Neural progenitor cell (in vitro differentiated cells): ENCODE results near the gene FFAR3. TPM values are rescaled to one million over a fixed set of nuclear protein-coding genes. Genes with fewer than 3 reads are reported as not detected.

Experiments used
- DNase-seq: peaks from one replicate; pipeline ENCODE4 v3.0.0-alpha.2; 2016; ENCODE audit warnings: low spot score
- H2AFZ ChIP-seq: fragments of 200-600 bp; sonication (generic); replicated peaks from 2 replicates; pipeline ENCODE4 v1.6.1; 2016; ENCODE audit warnings: antibody characterized with exemption
- H3F3A ChIP-seq: fragments of 200-600 bp; sonication (generic); 2 replicates; pipeline ENCODE4 v1.6.1; 2016; ENCODE audit warnings: antibody characterized with exemption, low read depth
- H3K27ac ChIP-seq: fragments of 200-600 bp; sonication (generic); 2 replicates; pipeline ENCODE4 v1.5.1; 2016; ENCODE audit warnings: mild to moderate bottlenecking
- H3K27me3 ChIP-seq: fragments of 200-600 bp; sonication (generic); 2 replicates; pipeline ENCODE4 v1.6.1; 2016; ENCODE audit warnings: mild to moderate bottlenecking, moderate library complexity
- H3K36me3 ChIP-seq: fragments of 200-600 bp; sonication (generic); 2 replicates; pipeline ENCODE4 v1.5.1; 2016
- H3K4me1 ChIP-seq: fragments of 200-600 bp; sonication (generic); 2 replicates; pipeline ENCODE4 v1.6.1; 2016; ENCODE audit warnings: mixed run types
- H3K4me2 ChIP-seq: fragments of 200-600 bp; sonication (generic); 2 replicates; pipeline ENCODE4 v1.6.1; 2016
- H3K4me3 ChIP-seq: fragments of 200-600 bp; sonication (generic); 2 replicates; pipeline ENCODE4 v1.5.1; 2016
- H3K79me2 ChIP-seq: fragments of 200-600 bp; sonication (generic); 2 replicates; pipeline ENCODE4 v1.6.1; 2016; ENCODE audit warnings: low read depth
- H3K9ac ChIP-seq: fragments of 200-600 bp; sonication (generic); 2 replicates; pipeline ENCODE4 v1.6.1; 2016
- H3K9me3 ChIP-seq: fragments of 200-600 bp; sonication (generic); 2 replicates; pipeline ENCODE4 v1.5.1; 2016; ENCODE audit warnings: low read depth
- H4K20me1 ChIP-seq: fragments of 200-600 bp; sonication (generic); 2 replicates; pipeline ENCODE4 v1.6.1; 2016; ENCODE audit warnings: low read depth
- H3K27ac Mint-ChIP-seq: 3 replicates; pipeline ENCODE4 v1.8.0; 2021; ENCODE audit warnings: mixed read lengths
- H3K27me3 Mint-ChIP-seq: 2 replicates; pipeline ENCODE4 v1.8.0; 2022; ENCODE audit warnings: low read depth, mild to moderate bottlenecking, inconsistent platforms, moderate library complexity, mixed read lengths; ENCODE audit not compliant: insufficient read depth
- H3K36me3 Mint-ChIP-seq: 3 replicates; pipeline ENCODE4 v1.8.0; 2021; ENCODE audit warnings: mixed read lengths
- H3K4me1 Mint-ChIP-seq: 3 replicates; pipeline ENCODE4 v1.8.0; 2021; ENCODE audit warnings: mixed read lengths
- H3K4me3 Mint-ChIP-seq: 3 replicates; pipeline ENCODE4 v1.8.0; 2021; ENCODE audit warnings: mild to moderate bottlenecking, moderate library complexity, mixed read lengths
- H3K9me3 Mint-ChIP-seq: 3 replicates; pipeline ENCODE4 v1.8.0; 2020; ENCODE audit warnings: mixed read lengths
- EZH2 ChIP-seq: fragments of 200-600 bp; sonication (generic); IDR thresholded peaks from 2 replicates; pipeline ENCODE4 v1.6.1; 2017; ENCODE audit warnings: antibody characterized with exemption, mild to moderate bottlenecking, moderate library complexity
- EZH2phosphoT487 ChIP-seq: fragments of 200-600 bp; sonication (generic); IDR thresholded peaks from 2 replicates; pipeline ENCODE4 v1.6.1; 2017; ENCODE audit warnings: antibody characterized with exemption
- total RNA-seq: library from RNA; depleted of rRNA; stranded (reverse); fragments of >200 nt; gene quantifications from 2 replicates; pipeline ENCODE4 v1.2.3, GENCODE V29; 2015; ENCODE audit warnings: low replicate concordance
- TF ChIP-seq, protein P1 (sequence below): fragments of 200-600 bp; sonication (generic); IDR thresholded peaks from 2 replicates; pipeline ENCODE4 v1.5.1; 2017; ENCODE audit warnings: antibody characterized with exemption, mild to moderate bottlenecking

Gene FFAR3
- total RNA-seq, 1 donor from 2014 or later, result not detected

DNA sequence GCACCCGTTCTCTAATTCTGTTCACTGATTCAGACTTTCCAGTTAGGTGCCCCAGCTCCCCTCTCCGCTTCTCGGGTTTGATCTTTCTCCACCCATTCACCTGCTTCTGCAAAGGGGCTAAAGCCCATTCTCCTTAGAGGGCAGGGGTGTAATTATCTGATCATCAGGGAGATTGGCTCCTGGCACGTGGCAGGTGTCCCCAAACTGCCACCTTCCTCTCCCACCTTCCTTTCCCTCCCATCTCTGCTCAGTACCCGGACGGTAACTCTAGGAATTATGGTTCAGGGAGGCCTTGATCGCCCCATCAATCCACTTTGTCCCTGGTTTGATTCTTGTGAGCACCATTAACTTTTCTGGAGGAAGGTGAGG is 10.3 kb upstream of the FFAR3 start:
- Mint-ChIP-seq H3K4me3 (no peak overlapping the region), H3K4me1 (peaks cover 8% of the 10 kb centered on the region), H3K27ac (no peak overlapping the region), H3K9me3 (no peaks in the 10 kb centered on the region), H3K27me3 (peaks cover 15% of the 10 kb centered on the region), H3K36me3 (no peaks in the 10 kb centered on the region)
- H3K9ac ChIP-seq, result no peak overlapping the region
- H2AFZ ChIP-seq, result no peak overlapping the region
- TF ChIP-seq EZH2phosphoT487, result no peak
- no peak for TF ChIP-seq EZH2
- TF ChIP-seq, protein P1, sequence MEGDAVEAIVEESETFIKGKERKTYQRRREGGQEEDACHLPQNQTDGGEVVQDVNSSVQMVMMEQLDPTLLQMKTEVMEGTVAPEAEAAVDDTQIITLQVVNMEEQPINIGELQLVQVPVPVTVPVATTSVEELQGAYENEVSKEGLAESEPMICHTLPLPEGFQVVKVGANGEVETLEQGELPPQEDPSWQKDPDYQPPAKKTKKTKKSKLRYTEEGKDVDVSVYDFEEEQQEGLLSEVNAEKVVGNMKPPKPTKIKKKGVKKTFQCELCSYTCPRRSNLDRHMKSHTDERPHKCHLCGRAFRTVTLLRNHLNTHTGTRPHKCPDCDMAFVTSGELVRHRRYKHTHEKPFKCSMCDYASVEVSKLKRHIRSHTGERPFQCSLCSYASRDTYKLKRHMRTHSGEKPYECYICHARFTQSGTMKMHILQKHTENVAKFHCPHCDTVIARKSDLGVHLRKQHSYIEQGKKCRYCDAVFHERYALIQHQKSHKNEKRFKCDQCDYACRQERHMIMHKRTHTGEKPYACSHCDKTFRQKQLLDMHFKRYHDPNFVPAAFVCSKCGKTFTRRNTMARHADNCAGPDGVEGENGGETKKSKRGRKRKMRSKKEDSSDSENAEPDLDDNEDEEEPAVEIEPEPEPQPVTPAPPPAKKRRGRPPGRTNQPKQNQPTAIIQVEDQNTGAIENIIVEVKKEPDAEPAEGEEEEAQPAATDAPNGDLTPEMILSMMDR, result no peak
- H3K4me1 ChIP-seq, result no peaks in the 10 kb centered on the region
- no peak overlapping the region for H3K4me3 ChIP-seq
- no peaks in the 10 kb centered on the region for H3K36me3 ChIP-seq
- H3K9me3 ChIP-seq, result no peaks in the 10 kb centered on the region
- H3K4me2 ChIP-seq, result no peak overlapping the region
- H3K27me3 ChIP-seq, result peaks cover 37% of the 10 kb centered on the region
- DNase-seq, result no peak
- H3K27ac ChIP-seq, result no peak overlapping the region
- H3F3A ChIP-seq, result no peaks in the 10 kb centered on the region
- H3K79me2 ChIP-seq, result no peaks in the 10 kb centered on the region
- no peaks in the 10 kb centered on the region for H4K20me1 ChIP-seq

DNA sequence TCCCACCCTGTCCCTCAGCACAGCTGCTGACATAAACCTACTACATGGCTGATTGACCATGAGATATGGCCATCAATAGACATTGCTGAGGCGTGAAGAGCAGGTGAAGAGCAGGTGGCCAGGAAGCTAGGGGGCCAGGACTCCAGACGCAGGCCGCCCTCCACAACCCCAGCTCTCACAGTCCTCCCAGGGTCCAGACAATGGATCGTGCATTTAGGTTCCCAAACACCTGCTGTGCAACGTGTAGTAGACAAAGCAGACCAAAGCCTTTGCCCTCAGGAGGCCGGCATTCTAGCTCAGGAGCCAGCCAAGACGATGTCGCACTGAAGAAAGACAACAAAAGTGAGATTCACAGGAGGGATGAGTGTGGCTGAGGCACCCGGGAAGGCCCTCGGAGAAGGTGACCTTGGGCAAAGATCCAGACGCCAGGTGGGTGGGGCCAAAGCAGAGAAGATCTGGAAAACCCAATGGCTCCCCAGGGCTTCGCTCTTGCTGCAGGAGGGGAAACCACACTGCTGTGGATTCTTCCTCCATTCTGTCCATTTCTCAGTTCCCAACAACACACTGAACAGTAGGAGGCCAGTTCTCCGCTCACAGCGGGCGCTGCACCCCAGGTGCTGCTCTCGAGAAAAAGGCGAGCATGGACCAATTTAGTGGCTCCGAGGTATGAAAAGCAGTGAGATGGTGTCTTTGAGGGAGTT is 9.2 kb upstream of the FFAR3 start:
- no peak overlapping the region for H2AFZ ChIP-seq
- peaks cover 41% of the 10 kb centered on the region for H3K27me3 ChIP-seq
- peak; percentile 40 for DNase-seq
- no peak overlapping the region for H3K9ac ChIP-seq
- H3K9me3 ChIP-seq, result no peaks in the 10 kb centered on the region
- Mint-ChIP-seq H3K4me1 (peaks cover 8% of the 10 kb centered on the region), H3K4me3 (no peak overlapping the region), H3K27me3 (peaks cover 13% of the 10 kb centered on the region), H3K27ac (peak overlapping the region; percentile 88), H3K9me3 (no peaks in the 10 kb centered on the region), H3K36me3 (no peaks in the 10 kb centered on the region)
- H3K79me2 ChIP-seq, result no peaks in the 10 kb centered on the region
- TF ChIP-seq EZH2phosphoT487 (no peak), EZH2 (no peak)
- TF ChIP-seq, protein P1, result no peak
- H3K4me2 ChIP-seq, result no peak overlapping the region
- H3F3A ChIP-seq, result no peaks in the 10 kb centered on the region
- H4K20me1 ChIP-seq, result no peaks in the 10 kb centered on the region
- H3K27ac ChIP-seq, result no peak overlapping the region
- H3K36me3 ChIP-seq, result no peaks in the 10 kb centered on the region
- H3K4me1 ChIP-seq, result no peaks in the 10 kb centered on the region
- no peak overlapping the region for H3K4me3 ChIP-seq

DNA sequence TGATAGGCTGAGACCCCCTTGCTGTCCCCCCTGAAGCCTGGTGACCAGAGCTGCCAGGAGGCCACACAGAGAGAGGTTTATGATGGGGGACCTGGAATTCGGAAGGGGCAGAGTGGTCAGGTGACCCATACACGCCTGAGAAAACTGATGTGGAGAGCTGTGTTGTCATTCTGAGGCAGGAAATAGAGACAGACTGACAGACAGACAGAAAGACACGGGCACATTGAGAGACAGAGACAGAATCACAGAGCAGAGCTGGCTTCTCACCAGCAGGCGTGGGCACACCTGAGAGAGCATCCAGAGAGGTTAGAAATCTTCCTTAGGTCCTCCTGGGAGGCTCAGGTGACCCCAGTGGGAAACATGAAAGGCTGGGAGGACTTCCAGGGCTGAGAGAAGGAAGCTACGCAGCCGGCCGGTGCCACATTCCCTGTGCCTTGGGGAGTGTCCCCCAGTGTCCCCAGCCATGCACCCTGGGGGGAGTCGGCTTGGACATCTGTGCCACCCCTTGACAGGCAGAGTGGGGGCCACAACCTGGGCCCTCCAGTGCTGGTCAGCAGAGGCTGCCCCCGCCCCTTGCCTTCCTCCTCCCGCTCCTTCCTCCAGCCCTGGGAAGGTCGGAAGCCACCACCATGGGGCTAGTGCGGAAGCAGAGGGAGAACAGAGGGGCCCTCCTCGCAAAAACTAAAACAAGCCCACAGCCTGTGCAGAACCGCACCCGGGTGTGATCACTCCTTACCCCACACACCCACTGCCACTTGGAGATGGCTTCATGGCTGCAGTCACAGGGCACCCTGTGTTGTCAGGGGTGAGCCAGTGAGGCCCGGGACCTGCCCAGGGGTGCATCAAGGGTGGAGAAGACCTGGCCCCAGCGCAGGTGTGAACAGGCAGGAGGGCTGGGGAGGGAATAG is 8.4 kb upstream of the FFAR3 start:
- Histone ChIP-seq H2AFZ (no peak overlapping the region), H3K27ac (no peak overlapping the region), H3K9ac (no peak overlapping the region), H3K9me3 (no peaks in the 10 kb centered on the region), H3K27me3 (peaks cover 41% of the 10 kb centered on the region), H3F3A (no peaks in the 10 kb centered on the region), H4K20me1 (no peaks in the 10 kb centered on the region), H3K79me2 (no peaks in the 10 kb centered on the region), H3K4me3 (no peak overlapping the region), H3K4me1 (no peaks in the 10 kb centered on the region), H3K4me2 (no peak overlapping the region), H3K36me3 (no peaks in the 10 kb centered on the region)
- Mint-ChIP-seq H3K4me1 (peaks cover 8% of the 10 kb centered on the region), H3K36me3 (no peaks in the 10 kb centered on the region), H3K27ac (peak overlapping the region; percentile 88), H3K4me3 (no peak overlapping the region), H3K9me3 (no peaks in the 10 kb centered on the region), H3K27me3 (peaks cover 13% of the 10 kb centered on the region)
- no peak for TF ChIP-seq EZH2phosphoT487
- TF ChIP-seq EZH2, result no peak
- TF ChIP-seq, protein P1, result no peak
- DNase-seq, result no peak
